Measurements from ENCODE around the gene BUB1B. TPM values are rescaled to one million over a fixed set of nuclear protein-coding genes. Genes with fewer than 3 reads are reported as not detected.

Gene BUB1B
- polyA plus RNA-seq, 1 donor from 2014 or later: 50.0 TPM

GRCh38 chr15:40239404-40239692, 78.5 kb downstream of the BUB1B start:
- peak overlapping the region; percentile 97 for H3K4me2 ChIP-seq (ENCODE audit: low read length)
- no peaks in the 10 kb centered on the region for H3K27me3 ChIP-seq (ENCODE audit: insufficient read depth, low read depth, low read length)
- H3K79me2 ChIP-seq (replicated peaks; ENCODE audit: insufficient read depth, low read length): no peaks in the 10 kb centered on the region
- H3K27ac ChIP-seq (ENCODE audit: low read length): peak overlapping the region; percentile 81
- H3K36me3 ChIP-seq (ENCODE audit: insufficient read depth, low read length): no peaks in the 10 kb centered on the region
- H3K4me3 ChIP-seq (ENCODE audit: low read length): peak overlapping the region; percentile 71
- H3K9me2 ChIP-seq (ENCODE audit: insufficient read depth, low read length): no peaks in the 10 kb centered on the region
- TF ChIP-seq MXI1 (conservative IDR thresholded peaks at IDR 0.05; ENCODE audit: poor library complexity, severe bottlenecking): no peak
- TF ChIP-seq SMC3 (conservative IDR thresholded peaks at IDR 0.05; ENCODE audit: poor library complexity): no peak
- TF ChIP-seq EP300 (conservative IDR thresholded peaks at IDR 0.05; ENCODE audit: poor library complexity, severe bottlenecking): no peak
- no peak for TF ChIP-seq POLR2AphosphoS5 (IDR thresholded peaks at IDR 0.05)
- TF ChIP-seq RAD21 (conservative IDR thresholded peaks at IDR 0.05): no peak
- no peak for TF ChIP-seq EZH2 (IDR thresholded peaks at IDR 0.05; ENCODE audit: borderline replicate concordance, insufficient read depth, low read length, poor library complexity, severe bottlenecking)
- TF ChIP-seq TAF1 (IDR thresholded peaks at IDR 0.05; ENCODE audit: low read depth): no peak
- no peak for TF ChIP-seq CTCF (IDR thresholded peaks at IDR 0.05; ENCODE audit: poor library complexity, severe bottlenecking)
- TF ChIP-seq REST (IDR thresholded peaks at IDR 0.05; ENCODE audit: borderline replicate concordance): no peak
- no peaks in the 10 kb centered on the region for H4K20me1 ChIP-seq (ENCODE audit: insufficient read depth)
- peak overlapping the region; percentile 46 for H2AFZ ChIP-seq (ENCODE audit: low read depth, low read length)
- no peaks in the 10 kb centered on the region for H3K9me3 ChIP-seq (ENCODE audit: low read length)
- peak overlapping the region; percentile 76 for H3K9ac ChIP-seq (ENCODE audit: low read length)
- H3F3A ChIP-seq (ENCODE audit: insufficient read depth, low read length, poor library complexity, severe bottlenecking): no peaks in the 10 kb centered on the region

- Histone ChIP-seq H3K9me3 (ENCODE audit: low read length) (no peaks in the 10 kb centered on the region), H3K9ac (ENCODE audit: low read length) (peak overlapping the region; percentile 76), H3K36me3 (ENCODE audit: insufficient read depth, low read length) (no peaks in the 10 kb centered on the region), H3K4me2 (ENCODE audit: low read length) (peak overlapping the region; percentile 97), H3F3A (ENCODE audit: insufficient read depth, low read length, poor library complexity, severe bottlenecking) (no peaks in the 10 kb centered on the region), H3K4me3 (ENCODE audit: low read length) (peak overlapping the region; percentile 71), H3K27ac (ENCODE audit: low read length) (peak overlapping the region; percentile 81), H3K79me2 (replicated peaks; ENCODE audit: insufficient read depth, low read length) (no peaks in the 10 kb centered on the region), H2AFZ (ENCODE audit: low read depth, low read length) (no peak overlapping the region), H4K20me1 (ENCODE audit: insufficient read depth) (no peaks in the 10 kb centered on the region), H3K9me2 (ENCODE audit: insufficient read depth, low read length) (no peaks in the 10 kb centered on the region), H3K27me3 (ENCODE audit: insufficient read depth, low read depth, low read length) (no peaks in the 10 kb centered on the region)
- TF ChIP-seq EP300 (conservative IDR thresholded peaks at IDR 0.05; ENCODE audit: poor library complexity, severe bottlenecking) (no peak), TAF1 (IDR thresholded peaks at IDR 0.05; ENCODE audit: low read depth) (no peak)
Observed at GRCh38 chr15:40239693-40240618, 79.1 kb downstream of the BUB1B start.
